ENCODE data around the gene TBC1D5.

TBC1D5 gene

GRCh38 chr3:17759901-17760300 lies 17.5 kb upstream of the TBC1D5 start:
- DNase-seq, result no peak
- TF ChIP-seq GATA1 (IDR thresholded peaks at IDR 0.05; ENCODE audit: low read depth, low read length) (no peak), POLR2A (IDR thresholded peaks at IDR 0.05; ENCODE audit: low read length) (no peak)

DNA sequence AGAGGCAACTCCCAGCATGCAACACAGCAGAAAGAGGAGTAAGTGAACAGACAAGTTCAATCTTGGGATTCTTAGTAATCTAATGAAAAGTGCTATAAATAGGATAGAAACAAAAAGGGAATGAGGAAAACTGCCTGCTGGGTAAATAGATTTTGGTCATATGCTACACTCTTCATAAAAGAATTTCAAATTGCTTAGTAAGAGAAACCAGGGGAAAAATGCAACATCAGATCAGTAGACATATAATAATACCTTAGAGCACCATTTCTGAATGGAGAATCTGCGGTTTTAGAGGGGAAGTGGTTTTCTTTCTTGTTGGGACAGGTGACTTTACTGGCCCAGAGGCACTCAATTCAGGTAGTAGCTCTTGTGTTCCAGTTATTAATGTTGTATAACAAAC lies 13.4 kb upstream of the TBC1D5 start:
- DNase-seq, result no peak
- TF ChIP-seq POLR2A (IDR thresholded peaks at IDR 0.05; ENCODE audit: low read length) (no peak), GATA1 (IDR thresholded peaks at IDR 0.05; ENCODE audit: low read depth, low read length) (no peak)

GRCh38 chr3:17753632-17753992 lies 11.2 kb upstream of the TBC1D5 start:
- DNase-seq, result no peak
- TF ChIP-seq POLR2A (IDR thresholded peaks at IDR 0.05; ENCODE audit: low read length) (no peak), GATA1 (IDR thresholded peaks at IDR 0.05; ENCODE audit: low read depth, low read length) (no peak)

DNA sequence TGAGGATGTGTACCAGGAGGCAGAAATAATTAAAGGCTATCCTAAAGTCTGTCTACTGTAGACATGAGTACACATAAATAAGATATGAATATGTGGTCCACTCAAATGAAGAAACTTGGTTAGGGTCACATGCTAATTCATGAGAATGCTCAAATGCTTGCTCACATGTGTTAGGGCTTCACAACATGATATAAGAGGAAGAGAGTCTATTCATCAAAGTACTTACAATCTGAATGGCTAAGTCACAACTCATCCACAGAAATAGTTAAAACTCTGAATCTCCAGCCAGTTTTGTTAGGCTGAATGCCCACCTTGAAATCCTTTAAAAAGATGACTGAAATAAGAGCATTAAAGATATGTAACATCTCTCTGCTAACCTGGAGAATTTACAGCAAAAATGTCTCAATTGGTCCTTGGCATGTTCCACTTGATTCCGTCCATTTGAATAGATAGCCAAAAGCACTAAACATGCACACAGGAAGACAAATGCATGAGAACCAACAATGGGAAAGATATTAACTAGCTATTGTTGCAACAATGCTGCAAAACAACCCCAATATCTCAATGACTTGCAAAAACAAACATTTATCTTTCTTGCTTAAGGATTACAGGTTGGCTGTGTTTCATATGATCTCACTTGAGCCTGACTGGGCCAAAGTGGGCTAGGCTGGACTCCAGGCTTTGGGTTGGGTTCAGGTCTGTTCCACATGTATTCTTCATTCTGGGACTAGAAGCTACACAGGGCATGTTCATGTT lies 10.6 kb upstream of the TBC1D5 start:
- DNase-seq, result peak; percentile 56 to 63
- TF ChIP-seq POLR2A (IDR thresholded peaks at IDR 0.05; ENCODE audit: low read length) (no peak), GATA1 (IDR thresholded peaks at IDR 0.05; ENCODE audit: low read depth, low read length) (no peak)

GRCh38 chr3:17752436-17752835 lies 10.0 kb upstream of the TBC1D5 start:
- TF ChIP-seq POLR2A (IDR thresholded peaks at IDR 0.05; ENCODE audit: low read length), result no peak
- TF ChIP-seq GATA1 (IDR thresholded peaks at IDR 0.05; ENCODE audit: low read depth, low read length), result no peak
- DNase-seq, result no peak

- DNase-seq, result no peak
- TF ChIP-seq POLR2A (IDR thresholded peaks at IDR 0.05; ENCODE audit: low read length) (no peak), GATA1 (IDR thresholded peaks at IDR 0.05; ENCODE audit: low read depth, low read length) (no peak)
These were observed 7.4 kb upstream of the TBC1D5 start for GRCh38 chr3:17749705-17750293.

DNA sequence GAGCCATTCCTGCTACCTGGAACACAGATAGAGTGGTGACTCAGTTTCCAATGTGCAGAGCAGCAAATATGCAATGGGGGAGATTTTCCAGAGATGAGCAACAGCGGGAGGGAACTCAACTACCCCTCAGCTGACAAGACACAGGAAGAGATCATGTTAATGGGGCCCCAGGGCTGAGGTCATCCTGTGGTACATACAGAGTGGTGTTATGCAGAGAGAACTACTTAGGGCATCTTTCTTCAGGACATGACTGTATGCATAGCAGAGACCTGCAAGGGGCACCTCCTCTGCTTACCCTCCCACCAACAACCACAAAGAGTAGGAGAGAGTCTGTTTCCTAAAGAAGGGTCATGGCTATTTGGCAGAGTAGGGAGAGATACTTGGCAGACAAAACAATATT lies 6.8 kb upstream of the TBC1D5 start:
- no peak for TF ChIP-seq POLR2A (IDR thresholded peaks at IDR 0.05; ENCODE audit: low read length)
- TF ChIP-seq GATA1 (IDR thresholded peaks at IDR 0.05; ENCODE audit: low read depth, low read length), result no peak

GRCh38 chr3:17747890-17748247 lies 5.4 kb upstream of the TBC1D5 start:
- DNase-seq, result no peak
- TF ChIP-seq POLR2A (IDR thresholded peaks at IDR 0.05; ENCODE audit: low read length) (no peak), GATA1 (IDR thresholded peaks at IDR 0.05; ENCODE audit: low read depth, low read length) (no peak)

More for the DNA sequence above, 6.8 kb upstream of the TBC1D5 start:
- no peak for DNase-seq

DNA sequence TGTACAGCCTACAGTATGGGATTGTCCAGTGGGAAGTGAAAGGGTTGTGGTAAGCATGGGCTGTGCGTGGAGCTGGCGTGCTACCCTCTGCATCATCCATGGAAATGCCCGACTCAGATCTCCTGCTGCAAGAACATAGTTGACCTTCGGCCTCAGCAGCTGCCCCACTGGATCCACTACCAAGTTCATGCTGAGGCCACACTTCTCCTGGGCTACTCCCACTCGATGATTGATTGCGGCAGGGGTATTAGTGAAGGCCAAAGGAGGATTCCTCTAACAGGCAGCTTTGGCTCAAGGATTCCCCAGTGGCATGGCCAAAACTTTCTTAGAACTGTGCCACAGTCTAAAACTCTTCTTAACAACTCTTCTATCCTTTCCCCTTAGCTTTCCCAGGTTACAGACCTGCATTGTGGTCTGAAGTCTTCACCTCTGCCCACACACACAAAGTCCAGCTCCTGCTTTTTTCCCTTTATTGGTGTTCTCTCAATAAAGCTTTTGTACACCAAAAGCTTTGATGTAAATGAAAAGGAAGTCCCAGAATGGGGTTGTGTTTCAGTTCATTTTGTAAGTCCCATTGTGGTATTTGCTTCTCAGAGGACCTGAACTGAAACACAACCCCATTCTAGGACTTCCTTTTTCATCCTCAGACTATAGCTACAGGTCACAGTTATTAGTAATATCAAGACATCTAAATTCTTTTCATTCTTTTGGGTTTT lies 4.9 kb upstream of the TBC1D5 start:
- no peak for DNase-seq
- TF ChIP-seq POLR2A (IDR thresholded peaks at IDR 0.05; ENCODE audit: low read length), result no peak
- no peak for TF ChIP-seq GATA1 (IDR thresholded peaks at IDR 0.05; ENCODE audit: low read depth, low read length)

DNA sequence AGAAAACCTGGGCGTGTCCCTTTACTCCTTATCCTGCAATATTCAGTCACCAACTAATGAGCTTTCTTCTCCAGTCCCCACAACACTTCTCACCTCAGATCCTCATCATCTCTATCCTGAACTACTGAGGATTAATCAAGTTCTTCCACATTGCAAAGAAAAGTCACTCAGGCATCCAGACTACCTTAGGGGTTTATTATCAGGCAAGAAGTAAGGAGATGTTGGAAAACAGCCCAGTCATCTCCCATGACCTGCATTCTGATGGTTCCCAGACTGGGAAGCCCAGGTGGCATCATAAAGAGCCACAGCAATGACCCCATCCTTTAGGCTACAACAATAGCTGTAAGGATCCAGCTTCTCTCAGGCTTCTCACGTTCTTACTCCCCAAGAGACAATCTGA lies 3.5 kb upstream of the TBC1D5 start:
- DNase-seq, result peak in 1 of 2 experiments; percentile 7
- TF ChIP-seq GATA1 (IDR thresholded peaks at IDR 0.05; ENCODE audit: low read depth, low read length) (no peak), POLR2A (IDR thresholded peaks at IDR 0.05; ENCODE audit: low read length) (no peak)

GRCh38 chr3:17745301-17745700 lies 2.9 kb upstream of the TBC1D5 start:
- TF ChIP-seq GATA1 (IDR thresholded peaks at IDR 0.05; ENCODE audit: low read depth, low read length) (no peak), POLR2A (IDR thresholded peaks at IDR 0.05; ENCODE audit: low read length) (no peak)
- no peak for DNase-seq

DNA sequence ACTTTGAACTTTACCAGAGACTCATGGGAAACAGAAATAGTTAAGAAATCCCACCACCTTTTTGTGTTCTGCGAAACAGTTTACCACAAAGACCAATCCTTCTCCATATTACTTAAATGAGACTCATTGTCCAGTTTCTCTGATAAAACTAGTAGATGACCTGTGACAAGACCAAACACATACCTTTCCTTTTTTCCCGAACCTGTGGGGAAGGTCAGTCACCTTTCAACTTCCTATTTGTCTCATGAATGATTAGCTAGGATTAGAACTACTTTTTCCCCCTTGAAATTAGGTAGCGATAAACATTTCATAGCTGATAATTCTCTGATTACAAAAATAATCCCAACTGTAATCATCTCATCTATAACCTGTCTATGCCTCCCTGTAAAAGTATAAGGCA lies 2.3 kb upstream of the TBC1D5 start:
- TF ChIP-seq GATA1 (IDR thresholded peaks at IDR 0.05; ENCODE audit: low read depth, low read length), result no peak
- no peak for TF ChIP-seq POLR2A (IDR thresholded peaks at IDR 0.05; ENCODE audit: low read length)
- no peak for DNase-seq

- TF ChIP-seq POLR2A (IDR thresholded peaks at IDR 0.05; ENCODE audit: low read length), result no peak
- TF ChIP-seq GATA1 (IDR thresholded peaks at IDR 0.05; ENCODE audit: low read depth, low read length), result no peak
- no peak for DNase-seq
These were observed 1.2 kb upstream of the TBC1D5 start for GRCh38 chr3:17743658-17743995.

DNA sequence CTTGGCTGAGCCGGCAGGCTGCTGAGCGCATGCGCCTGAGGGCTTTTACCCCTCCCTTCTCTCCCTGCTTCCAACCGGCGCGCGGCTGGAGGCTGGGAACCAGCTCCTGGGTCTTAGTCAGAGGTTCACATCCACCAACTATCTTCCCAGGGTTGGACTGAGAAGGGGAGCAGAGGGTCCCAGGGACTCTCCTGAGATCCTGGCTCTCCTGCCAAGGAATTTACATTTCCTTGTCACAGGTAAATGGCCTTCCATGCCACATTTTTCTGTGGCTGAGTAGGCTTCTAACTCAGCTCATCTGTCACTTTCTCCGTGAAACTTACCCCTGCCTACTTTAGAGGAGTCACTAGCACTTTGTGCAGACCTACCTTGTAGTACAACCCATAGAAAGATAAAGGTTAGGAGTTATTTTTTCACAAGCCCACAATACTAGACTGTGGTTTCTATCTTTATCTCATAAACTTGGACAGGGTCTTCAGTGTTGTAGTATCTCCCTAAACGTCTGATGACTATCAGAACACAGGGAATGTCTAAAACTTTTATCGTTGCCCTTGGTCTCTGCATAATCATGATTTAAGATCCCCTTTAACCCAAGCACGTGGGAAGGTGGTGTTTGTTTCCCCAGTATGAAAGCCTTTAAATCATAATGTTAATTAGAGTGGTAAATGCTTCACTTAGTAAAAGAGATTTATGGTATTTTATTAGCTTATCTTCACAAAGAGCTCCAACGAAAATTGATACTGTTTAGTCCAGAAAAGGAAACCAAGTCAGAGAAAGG lies 638 bp upstream of the TBC1D5 start:
- DNase-seq, result no peak

More for the DNA sequence above, 638 bp upstream of the TBC1D5 start:
- TF ChIP-seq POLR2A (IDR thresholded peaks at IDR 0.05; ENCODE audit: low read length) (peak; percentile 86), GATA1 (IDR thresholded peaks at IDR 0.05; ENCODE audit: low read depth, low read length) (no peak)
